ENCODE measurements around the gene FGFRL1.

DNA sequence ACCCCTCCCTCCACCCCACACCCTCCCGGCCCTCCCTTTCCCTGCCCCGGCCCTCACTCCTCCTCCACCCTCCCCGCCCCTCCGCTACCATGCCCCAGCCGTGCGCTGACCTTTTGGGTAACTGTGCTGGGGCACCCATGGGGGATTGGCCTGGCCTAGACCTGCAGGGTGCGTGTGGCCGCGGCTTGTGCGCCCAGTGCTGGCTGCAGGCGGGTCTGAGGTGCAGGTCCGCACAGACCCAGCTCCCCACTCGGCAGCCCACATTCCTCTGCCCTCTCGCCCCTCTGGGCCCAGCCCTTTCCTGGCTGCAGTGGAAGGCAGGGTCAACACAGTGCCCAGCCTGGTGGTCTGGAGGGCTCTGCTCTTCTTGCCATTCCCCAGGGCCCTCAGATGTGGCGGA is 24.7 kb downstream of the FGFRL1 start:
- no peak for TF ChIP-seq RAD21 (conservative IDR thresholded peaks at IDR 0.05)
- TF ChIP-seq, protein P1, sequence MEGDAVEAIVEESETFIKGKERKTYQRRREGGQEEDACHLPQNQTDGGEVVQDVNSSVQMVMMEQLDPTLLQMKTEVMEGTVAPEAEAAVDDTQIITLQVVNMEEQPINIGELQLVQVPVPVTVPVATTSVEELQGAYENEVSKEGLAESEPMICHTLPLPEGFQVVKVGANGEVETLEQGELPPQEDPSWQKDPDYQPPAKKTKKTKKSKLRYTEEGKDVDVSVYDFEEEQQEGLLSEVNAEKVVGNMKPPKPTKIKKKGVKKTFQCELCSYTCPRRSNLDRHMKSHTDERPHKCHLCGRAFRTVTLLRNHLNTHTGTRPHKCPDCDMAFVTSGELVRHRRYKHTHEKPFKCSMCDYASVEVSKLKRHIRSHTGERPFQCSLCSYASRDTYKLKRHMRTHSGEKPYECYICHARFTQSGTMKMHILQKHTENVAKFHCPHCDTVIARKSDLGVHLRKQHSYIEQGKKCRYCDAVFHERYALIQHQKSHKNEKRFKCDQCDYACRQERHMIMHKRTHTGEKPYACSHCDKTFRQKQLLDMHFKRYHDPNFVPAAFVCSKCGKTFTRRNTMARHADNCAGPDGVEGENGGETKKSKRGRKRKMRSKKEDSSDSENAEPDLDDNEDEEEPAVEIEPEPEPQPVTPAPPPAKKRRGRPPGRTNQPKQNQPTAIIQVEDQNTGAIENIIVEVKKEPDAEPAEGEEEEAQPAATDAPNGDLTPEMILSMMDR (IDR thresholded peaks at IDR 0.05; ENCODE audit: poor library complexity, severe bottlenecking), result no peak
- no peak for TF ChIP-seq POLR2AphosphoS5 (IDR thresholded peaks at IDR 0.05)
- no peak for TF ChIP-seq TAF1 (IDR thresholded peaks at IDR 0.05; ENCODE audit: low read depth)
- TF ChIP-seq EZH2 (IDR thresholded peaks at IDR 0.05; ENCODE audit: borderline replicate concordance, insufficient read depth, low read length, poor library complexity, severe bottlenecking), result no peak
- TF ChIP-seq SMC3 (conservative IDR thresholded peaks at IDR 0.05; ENCODE audit: poor library complexity), result no peak
- TF ChIP-seq MXI1 (conservative IDR thresholded peaks at IDR 0.05; ENCODE audit: poor library complexity, severe bottlenecking), result no peak
- TF ChIP-seq, protein P2, sequence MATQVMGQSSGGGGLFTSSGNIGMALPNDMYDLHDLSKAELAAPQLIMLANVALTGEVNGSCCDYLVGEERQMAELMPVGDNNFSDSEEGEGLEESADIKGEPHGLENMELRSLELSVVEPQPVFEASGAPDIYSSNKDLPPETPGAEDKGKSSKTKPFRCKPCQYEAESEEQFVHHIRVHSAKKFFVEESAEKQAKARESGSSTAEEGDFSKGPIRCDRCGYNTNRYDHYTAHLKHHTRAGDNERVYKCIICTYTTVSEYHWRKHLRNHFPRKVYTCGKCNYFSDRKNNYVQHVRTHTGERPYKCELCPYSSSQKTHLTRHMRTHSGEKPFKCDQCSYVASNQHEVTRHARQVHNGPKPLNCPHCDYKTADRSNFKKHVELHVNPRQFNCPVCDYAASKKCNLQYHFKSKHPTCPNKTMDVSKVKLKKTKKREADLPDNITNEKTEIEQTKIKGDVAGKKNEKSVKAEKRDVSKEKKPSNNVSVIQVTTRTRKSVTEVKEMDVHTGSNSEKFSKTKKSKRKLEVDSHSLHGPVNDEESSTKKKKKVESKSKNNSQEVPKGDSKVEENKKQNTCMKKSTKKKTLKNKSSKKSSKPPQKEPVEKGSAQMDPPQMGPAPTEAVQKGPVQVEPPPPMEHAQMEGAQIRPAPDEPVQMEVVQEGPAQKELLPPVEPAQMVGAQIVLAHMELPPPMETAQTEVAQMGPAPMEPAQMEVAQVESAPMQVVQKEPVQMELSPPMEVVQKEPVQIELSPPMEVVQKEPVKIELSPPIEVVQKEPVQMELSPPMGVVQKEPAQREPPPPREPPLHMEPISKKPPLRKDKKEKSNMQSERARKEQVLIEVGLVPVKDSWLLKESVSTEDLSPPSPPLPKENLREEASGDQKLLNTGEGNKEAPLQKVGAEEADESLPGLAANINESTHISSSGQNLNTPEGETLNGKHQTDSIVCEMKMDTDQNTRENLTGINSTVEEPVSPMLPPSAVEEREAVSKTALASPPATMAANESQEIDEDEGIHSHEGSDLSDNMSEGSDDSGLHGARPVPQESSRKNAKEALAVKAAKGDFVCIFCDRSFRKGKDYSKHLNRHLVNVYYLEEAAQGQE (IDR thresholded peaks at IDR 0.05; ENCODE audit: borderline replicate concordance), result no peak

All from neural cell (in vitro differentiated cells).